Astrocyte of the cerebellum (primary cell): ENCODE measurements around the gene PLD1.

Experiments
- DNase-seq: peaks from one replicate; pipeline ENCODE4 v3.0.0-alpha.2; 2011; ENCODE audit warnings: low read depth
- H3K4me3 ChIP-seq: 2 replicates; pipeline ENCODE4 v1.5.1; 2011; ENCODE audit warnings: mild to moderate bottlenecking, low read depth, low read length, moderate library complexity
- CTCF ChIP-seq: IDR thresholded peaks from 2 replicates; pipeline ENCODE4 v1.5.1; 2012; ENCODE audit warnings: low read length, low read depth, moderate library complexity, mild to moderate bottlenecking; ENCODE audit errors: missing control alignments
- in situ Hi-C: cut with HindIII; loops from 2 replicates; pipeline ENCODE4 v1.10.0; 2017; ENCODE audit warnings: low sequenced_read_pairs

The PLD1 gene

GRCh38 chr3:171776839-171777583 lies 33.3 kb downstream of the PLD1 start:
- TF ChIP-seq CTCF, result no peak
- no peak overlapping the region for H3K4me3 ChIP-seq
- in situ Hi-C loops, result no loop called here
- DNase-seq, result no peak

GRCh38 chr3:171776411-171776810 lies 33.9 kb downstream of the PLD1 start:
- no peak for TF ChIP-seq CTCF
- no peak overlapping the region for H3K4me3 ChIP-seq
- in situ Hi-C loops, result no loop called here
- DNase-seq, result no peak

GRCh38 chr3:171775943-171776342 lies 34.3 kb downstream of the PLD1 start:
- H3K4me3 ChIP-seq, result no peak overlapping the region
- in situ Hi-C loops, result no loop called here
- no peak for DNase-seq
- no peak for TF ChIP-seq CTCF

DNA sequence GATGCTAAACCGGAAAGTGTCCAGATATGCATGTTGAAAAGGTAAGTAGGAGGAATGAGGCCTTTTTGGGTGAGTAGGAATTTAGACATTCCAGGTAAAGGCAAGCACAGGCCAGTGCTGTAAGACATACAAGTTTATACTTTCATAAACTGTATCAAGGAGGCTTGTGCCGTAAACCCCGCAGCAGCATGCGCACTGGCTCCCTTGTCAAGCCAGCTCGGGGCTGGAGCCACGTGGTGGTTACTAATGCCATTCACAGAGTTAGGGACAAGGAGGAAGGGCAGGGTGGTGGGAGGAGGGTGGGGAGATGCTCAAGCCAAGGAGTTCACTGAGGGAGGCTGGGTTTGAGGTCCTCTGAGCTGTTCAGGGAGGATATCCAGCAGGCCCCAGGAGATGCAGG lies 35.8 kb downstream of the PLD1 start:
- no peak for TF ChIP-seq CTCF
- H3K4me3 ChIP-seq, result no peak overlapping the region
- in situ Hi-C loops, result no loop called here
- DNase-seq, result no peak

DNA sequence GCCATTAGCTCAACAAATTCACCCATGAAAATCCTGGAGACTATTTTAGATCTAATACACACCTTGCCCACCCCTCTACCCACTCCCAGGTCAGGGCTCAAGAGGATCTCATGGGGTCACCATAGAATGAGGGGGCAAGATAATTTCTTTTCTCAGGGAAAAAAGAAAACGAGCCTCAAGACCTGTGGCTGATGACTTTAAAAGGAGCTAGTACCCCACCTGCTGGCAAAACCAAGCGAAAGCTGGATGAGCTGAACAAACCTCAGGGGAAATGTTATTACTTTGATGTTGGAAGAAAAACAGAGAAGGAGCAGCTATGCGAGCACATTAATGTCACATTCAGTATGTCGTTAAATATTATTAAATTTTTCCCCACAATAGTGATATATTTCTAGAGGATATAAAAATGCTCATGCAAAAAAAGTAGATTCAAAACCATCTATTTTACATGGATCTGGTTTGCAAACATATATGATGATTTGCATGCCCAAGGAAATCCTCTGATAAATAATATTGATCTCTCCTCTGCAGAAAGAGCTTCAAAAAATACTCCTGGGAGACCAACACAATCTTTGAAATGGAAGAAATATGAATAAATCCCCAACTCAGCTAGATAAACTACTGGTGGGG lies 37.7 kb downstream of the PLD1 start:
- peak; percentile 62 for DNase-seq
- in situ Hi-C loops, result no loop called here

More for the DNA sequence above, 37.7 kb downstream of the PLD1 start:
- H3K4me3 ChIP-seq, result no peak overlapping the region
- TF ChIP-seq CTCF, result peak; percentile 82
